GM08714 (cell line): ENCODE results near the gene SNUPN.
"Not testable (repeated sequence)": the region's sequence is repeated elsewhere in the genome, so short reads cannot be mapped to it uniquely, and the experiment has no call there.

ENCODE experiments used
- H3K4me3 ChIP-seq: fragments of 200-500 bp; sonication (Bioruptor generic); 2 replicates; pipeline ENCODE4 v1.5.1; 2014; ENCODE audit warnings: mild to moderate bottlenecking, low read length, inconsistent platforms
- ZNF274 ChIP-seq: IDR thresholded peaks from 2 replicates; pipeline ENCODE4 v1.6.1; 2012; ENCODE audit warnings: mild to moderate bottlenecking, low read depth, low read length

SNUPN gene

DNA sequence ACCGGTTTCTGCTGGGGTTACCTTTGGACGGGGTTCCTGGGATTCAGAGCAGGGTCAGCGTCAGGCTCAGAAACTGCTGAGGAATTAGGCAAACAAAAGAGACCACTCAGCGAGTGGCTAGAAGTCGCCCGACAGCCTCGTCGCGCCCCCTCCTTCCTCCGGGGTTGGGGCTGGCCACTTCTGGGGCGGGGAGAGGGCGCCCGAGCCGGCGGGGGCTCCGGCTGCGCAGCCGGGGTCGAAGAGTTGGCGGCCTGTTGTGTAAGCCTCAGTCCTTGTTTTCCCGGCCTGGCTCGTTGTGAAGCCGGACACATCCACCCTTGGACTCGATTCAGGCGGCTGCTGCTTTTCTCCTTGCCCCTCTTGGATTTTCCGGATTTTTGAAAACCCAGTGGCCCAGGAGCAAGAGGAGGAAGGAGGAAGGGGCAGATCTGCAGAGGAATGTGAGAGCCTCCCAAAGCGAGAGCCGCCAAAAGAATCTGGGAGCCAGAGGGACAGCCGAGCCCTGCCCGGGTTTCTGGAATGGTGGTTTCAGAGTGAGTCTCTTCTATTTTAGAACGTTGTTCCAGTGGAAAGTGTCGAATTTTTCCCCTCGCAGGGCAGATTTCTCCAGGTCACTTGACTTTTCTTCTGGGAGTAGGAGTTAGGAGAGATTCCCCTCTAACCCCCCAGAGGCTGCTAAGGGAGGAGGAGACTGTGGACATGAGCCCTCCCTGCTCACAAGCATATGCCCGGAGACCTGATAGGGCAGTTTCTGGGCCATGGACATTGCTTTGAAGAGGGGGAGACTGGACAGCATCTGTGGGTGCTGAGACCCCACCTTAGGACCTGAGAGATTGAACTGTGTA, 22.9 kb upstream of the SNUPN start:
- peak overlapping the region; percentile 71 for H3K4me3 ChIP-seq
- TF ChIP-seq ZNF274 = no peak

DNA sequence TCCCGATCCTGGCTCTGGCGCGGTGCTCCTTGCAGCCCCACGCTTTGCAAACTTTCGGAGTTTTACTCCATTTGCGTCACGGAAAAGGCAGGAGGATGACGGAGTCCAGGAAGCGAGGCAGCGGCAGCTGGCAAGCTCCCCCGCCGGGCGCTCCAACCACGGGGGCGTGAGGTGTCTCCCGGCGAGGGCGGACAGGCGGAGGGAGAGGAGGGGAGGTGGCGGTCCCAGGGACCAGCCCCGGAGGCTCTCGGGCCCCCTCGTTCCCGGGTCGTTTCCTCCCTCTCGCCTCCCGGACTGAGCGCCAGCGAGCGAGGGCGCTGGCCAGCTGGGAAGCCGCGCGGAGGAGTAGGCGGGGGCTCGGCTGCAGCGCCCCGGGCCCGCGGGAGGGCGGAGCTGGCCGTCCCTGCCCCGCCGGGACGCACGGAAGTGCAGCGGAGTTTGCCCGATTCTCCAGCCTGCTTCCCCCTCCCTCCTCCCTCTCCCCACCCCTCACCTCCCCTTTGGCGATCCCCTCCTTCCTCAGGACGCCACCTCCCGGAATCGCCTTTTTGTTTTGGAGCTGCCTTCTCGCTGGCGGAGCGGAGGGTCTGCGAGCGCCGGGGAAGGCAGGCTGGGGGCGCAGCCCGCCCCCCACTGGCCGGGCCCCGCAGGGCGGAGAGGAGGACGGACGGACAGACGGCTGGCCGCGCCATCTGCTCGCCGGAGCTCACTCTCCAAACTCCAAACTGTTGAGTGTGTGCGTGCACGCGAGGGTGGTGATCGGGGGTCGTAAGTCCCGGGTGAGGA, 22.0 kb upstream of the SNUPN start, which contains the start of gene SNX33:
Gene SNX33 (plus strand): TSS at position 543 of the 786 bp plus-strand sequence. CDS start 1,191 bp downstream, outside the sequence.
- TF ChIP-seq ZNF274 = no peak
- peak within 1 kb of the TSS; percentile 71 for H3K4me3 ChIP-seq

DNA sequence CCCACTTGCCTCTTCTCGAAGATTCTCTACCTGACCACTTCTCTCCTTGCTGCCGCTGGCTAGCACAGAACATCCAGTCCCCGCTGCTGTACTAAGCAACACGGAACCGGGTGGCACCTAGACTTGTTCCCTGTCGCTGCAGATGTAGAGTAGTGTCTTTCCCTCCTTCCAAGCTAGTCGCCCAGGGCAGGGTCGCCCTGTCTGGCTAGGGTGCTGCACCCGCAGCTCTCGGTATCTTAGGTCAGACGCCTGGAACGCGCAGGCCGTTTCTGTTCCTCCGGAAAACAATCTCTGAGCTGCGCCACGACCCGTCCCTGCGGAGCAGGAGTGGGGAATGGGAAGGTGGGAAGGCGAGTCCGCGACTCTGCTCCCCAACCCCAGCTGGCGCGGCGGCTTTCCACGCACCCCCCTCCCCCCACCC, 21.4 kb upstream of the SNUPN start:
- no peak for TF ChIP-seq ZNF274
- H3K4me3 ChIP-seq = peak overlapping the region; percentile 71

DNA sequence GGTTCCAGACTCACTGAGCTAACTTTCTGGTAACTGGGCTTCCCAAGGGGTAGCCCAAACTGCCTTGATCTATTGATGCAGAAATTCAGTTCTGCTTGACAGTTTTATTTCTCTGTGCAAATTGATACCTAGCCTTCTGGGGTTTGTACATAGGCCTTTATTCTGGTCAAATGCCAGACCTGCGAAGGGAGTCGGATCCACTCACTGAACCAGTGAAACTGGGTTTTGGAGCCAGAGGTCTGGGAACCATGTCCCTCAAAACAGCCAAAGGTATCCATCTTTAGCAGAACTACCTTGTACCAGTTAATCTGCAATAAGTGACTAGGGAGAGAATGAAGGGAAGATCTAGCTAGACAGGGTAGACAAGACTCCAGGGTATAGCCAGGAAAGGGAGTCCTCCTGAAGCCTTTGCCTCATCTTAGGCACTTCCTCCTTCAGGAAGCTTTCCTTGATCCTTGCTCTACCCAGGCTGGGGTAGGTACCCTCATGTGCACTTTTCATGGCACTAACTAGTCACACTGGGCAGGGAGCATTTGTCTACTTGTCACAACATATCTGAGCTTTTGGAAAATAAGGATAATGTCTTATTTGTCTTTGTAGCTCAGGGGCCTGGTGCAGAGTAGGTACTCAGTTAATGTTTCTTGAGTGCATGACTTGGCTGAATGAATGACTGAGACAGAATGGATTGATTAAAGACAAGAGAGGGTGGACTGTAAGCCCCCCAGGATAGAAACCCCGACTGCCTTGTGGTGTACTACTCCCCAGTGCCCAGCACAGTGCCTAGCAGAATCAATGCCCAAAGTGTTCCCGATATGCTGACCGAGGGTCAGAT, 20.8 kb upstream of the SNUPN start:
- no peak for TF ChIP-seq ZNF274
- no peak overlapping the region; the same call in 1 of the 2 replicates for H3K4me3 ChIP-seq

DNA sequence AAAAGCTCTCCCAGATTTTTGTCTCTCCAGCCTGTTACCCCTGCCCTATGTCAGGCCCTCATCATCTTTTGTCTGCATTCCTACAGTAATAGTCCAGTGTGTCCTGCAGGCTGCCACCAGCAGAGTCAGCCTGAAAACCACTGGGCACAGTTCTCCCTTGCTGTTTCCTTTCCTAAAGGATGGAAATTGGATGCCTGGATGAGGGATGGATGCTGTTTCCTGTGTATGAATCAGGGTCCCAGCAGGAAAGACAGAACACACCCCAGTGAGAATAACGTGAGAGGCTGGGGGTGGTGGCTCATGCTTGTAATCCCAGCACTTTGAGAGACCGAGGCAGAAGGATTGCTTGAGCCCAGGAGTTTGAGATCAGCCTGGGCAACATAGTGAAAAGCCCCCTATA, 18.9 kb upstream of the SNUPN start:
- no peak for TF ChIP-seq ZNF274
- no peak overlapping the region for H3K4me3 ChIP-seq

DNA sequence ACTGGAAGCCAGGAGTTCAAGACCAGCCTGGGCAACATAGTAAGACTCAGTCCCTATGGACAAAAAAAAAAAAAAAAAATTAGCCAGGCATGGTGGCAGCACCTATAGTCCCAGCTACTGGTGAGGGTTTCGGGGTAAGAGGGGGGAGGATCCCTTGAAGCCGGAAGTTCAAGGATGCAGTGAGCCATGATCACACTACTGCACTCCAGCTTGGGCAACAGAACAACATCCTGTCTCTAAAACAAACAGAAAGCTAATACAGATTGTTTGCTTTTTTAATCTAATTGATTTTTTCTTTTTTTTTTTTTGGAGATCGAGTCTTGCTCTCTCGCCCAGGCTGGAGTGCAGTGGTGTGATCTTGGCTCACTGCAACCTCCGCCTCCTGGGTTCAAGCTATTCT, 16.1 kb upstream of the SNUPN start:
- no peak overlapping the region for H3K4me3 ChIP-seq
- no peak for TF ChIP-seq ZNF274

DNA sequence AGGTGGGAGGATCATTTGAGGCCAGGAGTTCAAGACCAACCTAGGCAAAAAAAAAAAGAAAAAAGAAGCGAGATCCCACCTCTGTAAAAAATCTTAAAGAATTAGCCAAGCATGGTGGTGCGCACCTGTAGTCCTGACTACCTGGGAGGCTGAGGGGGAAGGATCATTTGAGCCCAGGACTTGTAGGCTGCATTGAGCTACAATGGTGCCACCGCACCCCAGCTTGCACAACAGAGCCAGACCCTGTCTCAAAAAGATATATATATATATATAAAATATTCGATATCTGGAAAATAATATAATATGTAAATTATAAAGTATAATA, 15.6 kb upstream of the SNUPN start:
- peak overlapping the region; percentile 90; the same call in 1 of the 2 replicates for H3K4me3 ChIP-seq
- no peak for TF ChIP-seq ZNF274

DNA sequence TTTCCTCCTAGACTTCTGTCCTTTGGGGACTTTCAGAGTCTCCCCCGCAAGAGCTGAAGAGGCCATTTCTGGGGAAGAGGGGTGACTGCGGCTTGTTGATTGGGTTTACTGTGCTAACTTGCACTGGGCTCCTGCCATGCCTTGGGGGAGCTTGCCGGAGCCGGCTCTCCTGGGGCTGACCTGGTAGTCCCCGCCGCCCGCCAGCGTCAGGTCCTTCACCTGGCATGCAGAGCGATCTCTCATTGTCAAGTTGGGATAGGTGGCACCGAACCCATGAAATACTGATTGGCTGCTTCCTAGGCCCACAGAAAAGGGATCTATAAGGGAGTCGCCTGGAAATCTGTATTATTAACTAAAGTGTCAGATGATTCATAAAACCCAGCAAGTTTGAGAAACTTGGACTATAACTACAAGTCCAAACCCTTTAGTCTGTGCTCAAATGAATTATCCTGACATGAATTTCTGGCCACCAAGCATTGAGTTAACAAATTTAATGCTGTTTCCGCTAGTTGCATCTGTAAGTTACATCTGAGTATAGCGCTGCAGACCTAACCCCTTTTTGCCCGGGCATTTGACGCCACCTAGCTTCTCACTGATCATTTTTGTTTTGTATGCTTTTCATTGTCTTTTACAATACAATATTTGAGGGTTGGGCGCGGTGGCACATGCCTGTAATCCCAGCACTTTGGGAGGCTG, 15.1 kb upstream of the SNUPN start:
- H3K4me3 ChIP-seq = peak overlapping the region; percentile 90
- TF ChIP-seq ZNF274 = no peak

DNA sequence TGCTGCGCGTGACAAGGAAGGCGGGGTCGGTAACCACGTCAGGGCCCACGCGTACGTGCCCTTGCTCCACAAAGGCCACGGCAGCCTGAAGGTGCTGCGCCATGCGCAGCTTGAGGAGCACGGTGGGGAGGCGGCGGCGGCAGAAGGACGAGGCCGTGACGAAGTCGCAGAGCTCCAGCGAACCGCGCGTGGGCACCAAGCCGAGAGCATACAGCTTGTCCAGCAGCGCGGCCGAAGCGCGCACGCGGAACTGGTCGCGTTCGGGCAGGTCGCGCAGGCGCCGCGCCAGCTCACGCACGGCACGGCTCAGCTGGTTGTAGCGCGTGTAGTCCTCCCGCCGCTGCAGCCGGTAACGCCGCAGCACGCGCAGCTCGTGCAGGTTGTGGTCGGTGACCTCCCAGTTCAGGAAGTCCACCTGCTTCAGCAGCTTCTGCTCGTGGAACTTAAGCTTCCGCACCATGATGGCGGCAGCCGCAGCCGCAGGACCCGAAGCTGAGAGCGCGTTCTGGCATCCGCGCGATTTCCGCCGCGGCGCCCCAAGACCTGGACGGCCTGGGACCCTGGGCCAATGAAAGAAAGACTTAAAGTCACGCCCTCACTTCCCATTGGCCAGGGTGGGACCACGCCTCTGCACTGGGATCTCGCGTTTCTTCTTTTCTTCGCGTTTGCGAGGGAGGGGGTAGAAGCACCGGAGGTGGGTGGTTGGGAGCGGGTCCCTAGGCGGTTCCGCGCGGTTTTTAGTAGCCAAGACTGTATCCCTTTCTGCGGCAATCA, 14.4 kb upstream of the SNUPN start, which contains the start of gene IMP3:
Gene IMP3 (minus strand): TSS at position 516 of the 774 bp plus-strand sequence. CDS start 56 bp downstream, at position 460.
- no peak for TF ChIP-seq ZNF274
- H3K4me3 ChIP-seq = peak within 1 kb of the TSS; percentile 90

DNA sequence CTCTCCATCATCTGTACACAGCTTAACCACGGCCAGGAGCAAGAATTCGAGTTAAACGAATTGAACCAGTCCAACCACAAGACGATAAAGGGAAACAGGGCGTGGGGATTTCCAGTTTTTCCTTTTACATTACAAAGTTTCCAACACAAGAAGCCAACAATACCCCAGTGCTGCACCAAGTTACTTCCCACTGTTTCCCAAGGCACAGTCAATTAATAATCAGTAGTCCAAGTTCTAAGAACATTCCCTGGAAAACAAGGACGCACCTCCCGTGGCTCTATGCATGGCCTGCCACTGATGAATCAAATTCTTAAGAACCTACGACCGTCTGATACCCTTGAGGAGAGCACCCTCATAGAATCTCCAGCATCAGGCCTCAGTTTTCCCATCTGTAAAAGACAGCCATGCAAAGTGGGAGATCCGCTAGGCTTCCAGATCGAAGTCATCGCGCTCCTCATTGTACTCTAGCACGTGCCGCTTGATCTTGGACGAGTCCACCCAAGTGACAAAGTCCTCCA, 13.7 kb upstream of the SNUPN start:
- no peak for TF ChIP-seq ZNF274
- H3K4me3 ChIP-seq = peak overlapping the region; percentile 89

DNA sequence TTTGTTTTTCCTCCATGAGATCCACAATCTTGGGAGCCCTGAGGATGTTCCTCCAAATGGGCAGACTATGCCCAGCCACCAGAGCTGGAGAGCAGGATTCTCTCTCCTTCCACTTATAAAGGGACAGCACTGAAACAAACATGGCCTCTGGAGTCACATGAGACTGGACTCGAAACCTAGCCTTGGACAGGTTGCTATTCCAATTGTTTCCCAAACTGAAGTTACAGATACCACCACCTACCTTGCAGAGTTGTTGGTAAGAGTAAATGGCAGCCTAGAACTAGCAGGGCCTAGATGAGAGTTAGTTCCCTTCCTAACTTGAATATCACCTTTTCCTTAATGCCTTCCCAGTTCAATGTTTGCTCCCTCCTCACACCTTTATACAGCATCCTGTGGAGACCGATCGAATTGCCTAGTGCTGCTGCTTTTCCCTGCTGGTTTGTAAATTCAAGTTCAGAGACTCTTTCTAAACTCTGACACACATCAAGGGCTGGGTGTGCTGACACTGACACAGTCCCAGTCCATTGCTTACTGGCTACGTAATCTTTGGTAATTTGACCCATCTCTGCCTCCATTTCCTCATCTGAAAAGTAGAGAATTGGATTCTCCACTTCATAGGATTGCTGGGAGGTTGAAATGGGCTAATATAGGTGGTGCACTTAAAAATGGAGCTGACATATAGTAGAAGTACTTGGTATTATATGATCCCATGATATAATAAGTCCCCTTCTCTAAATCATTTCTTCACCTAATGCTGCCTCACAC, 11.9 kb upstream of the SNUPN start:
- peak overlapping the region; percentile 89; the same call in 1 of the 2 replicates for H3K4me3 ChIP-seq
- TF ChIP-seq ZNF274 = no peak

DNA sequence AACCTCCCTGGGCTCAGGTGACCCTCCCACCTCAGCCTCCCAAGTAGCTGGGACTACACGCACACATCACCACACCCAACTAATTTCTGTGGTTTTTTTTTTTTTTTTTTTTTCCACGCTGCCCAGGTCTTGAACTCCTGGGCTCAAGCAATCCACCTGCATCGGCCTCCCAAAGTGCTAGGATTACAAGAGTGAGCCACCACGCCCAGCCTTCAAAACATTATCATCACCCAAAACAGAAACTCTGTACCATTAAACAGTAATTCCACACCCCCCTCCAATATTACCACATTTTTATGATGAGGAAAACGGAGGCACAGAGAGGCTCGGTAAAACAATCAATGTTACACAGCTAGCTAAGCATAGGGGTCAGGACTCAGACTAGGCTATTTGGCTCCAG, 10.5 kb upstream of the SNUPN start:
- no peak for TF ChIP-seq ZNF274

DNA sequence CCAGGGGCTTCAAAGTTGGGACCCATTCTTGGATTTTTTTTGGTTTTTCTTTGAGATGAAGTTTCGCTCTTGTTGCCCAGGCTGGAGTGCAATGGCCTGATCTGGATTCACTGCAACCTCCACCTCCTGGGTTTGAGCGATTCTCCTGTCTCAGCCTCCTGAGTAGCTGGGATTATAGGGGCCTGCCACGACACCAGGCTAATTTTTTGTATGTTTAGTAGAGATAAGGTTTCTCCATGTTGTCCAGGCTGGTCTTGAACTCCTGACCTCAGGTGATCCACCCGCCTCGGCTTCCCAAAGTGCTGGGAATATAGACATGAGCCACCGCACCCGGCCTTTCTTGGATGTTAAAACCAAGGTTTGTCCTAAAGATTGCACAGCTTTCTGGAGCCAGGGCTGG, 8.4 kb upstream of the SNUPN start:
- H3K4me3 ChIP-seq = not testable (repeated sequence)

More for the DNA sequence above, 10.5 kb upstream of the SNUPN start:
- H3K4me3 ChIP-seq = no peak overlapping the region
